ENCODE measurements around the gene POU2F1.

Gene POU2F1

GRCh38 chr1:167220537-167221125 lies at the start of gene POU2F1:
TSS of gene POU2F1 (plus strand) at chr1:167220886. CDS start at chr1:167220898, 12 bp downstream.
- peak within 1 kb of the TSS; percentile 99 for H3K27ac ChIP-seq
- H3K4me3 ChIP-seq (ENCODE audit: low read depth, low read length): peak within 1 kb of the TSS; percentile 75
- no peaks in the 10 kb centered on the region for H3K9me3 ChIP-seq (ENCODE audit: severe bottlenecking)
- no peaks in the 10 kb centered on the region for H3K27me3 ChIP-seq (ENCODE audit: insufficient read depth, low read depth, severe bottlenecking)
- H3K36me3 ChIP-seq: no peaks in the 10 kb centered on the region
- TF ChIP-seq CTCF (IDR thresholded peaks at IDR 0.05; ENCODE audit: low read depth, low read length): peak; percentile 27; the same call in 1 of the 2 replicates
- DNase-seq: peak; percentile 93

GRCh38 chr1:167171286-167171929 lies 49.3 kb upstream of the POU2F1 start:
- DNase-seq: no peak
- no peak for TF ChIP-seq CTCF (IDR thresholded peaks at IDR 0.05; ENCODE audit: low read depth, low read length)
- no peaks in the 10 kb centered on the region for H3K27me3 ChIP-seq (ENCODE audit: insufficient read depth, low read depth, severe bottlenecking)

GRCh38 chr1:167173516-167174184 lies 47.0 kb upstream of the POU2F1 start:
- DNase-seq: no peak

More at GRCh38 chr1:167171286-167171929, 49.3 kb upstream of the POU2F1 start:
- Histone ChIP-seq H3K4me3 (ENCODE audit: low read depth, low read length) (no peak overlapping the region), H3K36me3 (no peaks in the 10 kb centered on the region), H3K27ac (no peak overlapping the region), H3K9me3 (ENCODE audit: severe bottlenecking) (peaks cover 4% of the 10 kb centered on the region)

GRCh38 chr1:167175901-167176300 lies 44.8 kb upstream of the POU2F1 start:
- no peaks in the 10 kb centered on the region for H3K36me3 ChIP-seq
- no peak for DNase-seq
- H3K27ac ChIP-seq: no peak overlapping the region
- H3K9me3 ChIP-seq (ENCODE audit: severe bottlenecking): peaks cover 4% of the 10 kb centered on the region
- no peaks in the 10 kb centered on the region for H3K27me3 ChIP-seq (ENCODE audit: insufficient read depth, low read depth, severe bottlenecking)
- H3K4me3 ChIP-seq (ENCODE audit: low read depth, low read length): no peak overlapping the region
- no peak for TF ChIP-seq CTCF (IDR thresholded peaks at IDR 0.05; ENCODE audit: low read depth, low read length)

More at GRCh38 chr1:167173516-167174184, 47.0 kb upstream of the POU2F1 start:
- H3K27me3 ChIP-seq (ENCODE audit: insufficient read depth, low read depth, severe bottlenecking): no peaks in the 10 kb centered on the region
- H3K27ac ChIP-seq: no peak overlapping the region
- peaks cover 4% of the 10 kb centered on the region for H3K9me3 ChIP-seq (ENCODE audit: severe bottlenecking)
- no peak for TF ChIP-seq CTCF (IDR thresholded peaks at IDR 0.05; ENCODE audit: low read depth, low read length)
- H3K36me3 ChIP-seq: no peaks in the 10 kb centered on the region
- H3K4me3 ChIP-seq (ENCODE audit: low read depth, low read length): no peak overlapping the region

- DNase-seq: no peak
- no peaks in the 10 kb centered on the region for H3K36me3 ChIP-seq
- no peak overlapping the region for H3K27ac ChIP-seq
- H3K9me3 ChIP-seq (ENCODE audit: severe bottlenecking): peaks cover 4% of the 10 kb centered on the region
- no peak for TF ChIP-seq CTCF (IDR thresholded peaks at IDR 0.05; ENCODE audit: low read depth, low read length)
- no peaks in the 10 kb centered on the region for H3K27me3 ChIP-seq (ENCODE audit: insufficient read depth, low read depth, severe bottlenecking)
- no peak overlapping the region for H3K4me3 ChIP-seq (ENCODE audit: low read depth, low read length)
Observed at GRCh38 chr1:167178831-167179230, 41.9 kb upstream of the POU2F1 start.

All from WERI-Rb-1 (cell line).